Naive thymus-derived CD8-positive, alpha-beta T cell (primary cell): ENCODE data around the gene NLRP2B. TPM values are rescaled to one million over a fixed set of nuclear protein-coding genes. Genes with fewer than 3 reads are reported as not detected.
"Not testable (repeated sequence)": the region's sequence is repeated elsewhere in the genome, so short reads cannot be mapped to it uniquely, and the experiment has no call there.

ENCODE experiments used
- ATAC-seq, 2 donors: fragments of 150-1000 bp; cut with Tn5 transposase in 1 of 2; sonication (Bioruptor Pico), chemical (Tn5 transposase) in 1 of 2; 1 replicate in 1 of 2; 2 replicates in 1 of 2; pipeline ENCODE4 v1.10.0; 2021; ENCODE audit warnings: mild to moderate bottlenecking in 2 of 2, moderate library complexity in 2 of 2
- POLR2A ChIA-PET: fragments of 350-600 bp; sonication (Branson Sonifier 250); formaldehyde crosslinking; loops from one replicate; lab custom pipeline; 2021; ENCODE audit warnings: antibody characterized with exemption; lab: Charles Lee
- DNase-seq, 10 donors: peaks; one replicate each; pipeline versions ENCODE4 v3.0.0 to v3.0.0-alpha.2; 2020 to 2022
- H3K27ac Mint-ChIP-seq, 10 donors: one replicate each; pipeline ENCODE4 v1.8.0; 2020 to 2022; ENCODE audit warnings: mild to moderate bottlenecking in 10 of 10, mixed read lengths in 10 of 10, moderate library complexity in 4 of 10, inconsistent platforms in 1 of 10
- H3K27me3 Mint-ChIP-seq, 5 donors: one replicate each; pipeline ENCODE4 v1.8.0; 2021 to 2022; ENCODE audit warnings: mixed read lengths in 5 of 5
- H3K36me3 Mint-ChIP-seq, 3 donors: one replicate each; pipeline ENCODE4 v1.8.0; 2020 to 2022; ENCODE audit warnings: mixed read lengths in 3 of 3, mild to moderate bottlenecking in 2 of 3, inconsistent platforms in 1 of 3
- H3K4me1 Mint-ChIP-seq, 4 donors: one replicate each; pipeline ENCODE4 v1.8.0; 2021 to 2022; ENCODE audit warnings: mixed read lengths in 4 of 4
- H3K4me3 Mint-ChIP-seq, 10 donors: one replicate each; pipeline ENCODE4 v1.8.0; 2020 to 2022; ENCODE audit warnings: mild to moderate bottlenecking in 10 of 10, mixed read lengths in 10 of 10, moderate library complexity in 6 of 10, inconsistent platforms in 1 of 10
- H3K9me3 Mint-ChIP-seq, 9 donors: one replicate each; pipeline ENCODE4 v1.8.0; 2020 to 2022; ENCODE audit warnings: mixed read lengths in 9 of 9, mild to moderate bottlenecking in 3 of 9, inconsistent platforms in 1 of 9, moderate library complexity in 1 of 9
- polyA plus RNA-seq, 3 donors: library from polyadenylated mRNA; unstranded; fragments of 300-500 nt; fragmentation: Illumina TruSeq; gene quantifications; one replicate each; pipeline ENCODE4 v1.2.3, GENCODE V29; 2021
- total RNA-seq, 8 experiments: library from RNA in 2 of 8; stranded (reverse) in 2 of 8; gene quantifications; one replicate each; pipeline ENCODE4 v1.2.3 and lab custom pipeline; 2021 to 2026

NLRP2B gene
- not detected for total RNA-seq
- polyA plus RNA-seq, result not detected
- 0 to 0.14 (median 0) reads per million in 6 experiments for total RNA-seq (lab: John Stamatoyannopoulos, UW)

- DNase-seq (no peak), ATAC-seq (no peak)
- H3K36me3 Mint-ChIP-seq, result no peaks in the 10 kb centered on the region
- H3K27me3 Mint-ChIP-seq, result no peaks in the 10 kb centered on the region
- no peak within 1 kb of the TSS for H3K27ac Mint-ChIP-seq
- H3K9me3 Mint-ChIP-seq, result peaks cover 0 to 15% (median 0%) of the 10 kb centered on the region in 9 donors
- H3K4me1 Mint-ChIP-seq, result peaks cover 0 to 1% (median 0%) of the 10 kb centered on the region in 4 donors
- POLR2A ChIA-PET, result no interaction called here
- no peak within 1 kb of the TSS for H3K4me3 Mint-ChIP-seq
Observed at GRCh38 chrX:57680160-57680559, at the start of gene NLRP2B. Gene NLRP2B (minus strand): TSS chrX:57680260.

- H3K27me3 Mint-ChIP-seq, POLR2A ChIA-PET, H3K27ac Mint-ChIP-seq, DNase-seq, H3K4me3 Mint-ChIP-seq, ATAC-seq, H3K4me1 Mint-ChIP-seq, H3K36me3 Mint-ChIP-seq: not testable (repeated sequence)
- H3K9me3 Mint-ChIP-seq, result peaks cover 1 to 40% (median 14%) of the 10 kb centered on the region in 9 donors
Observed at GRCh38 chrX:57725995-57726394, 45.9 kb upstream of the NLRP2B start.

DNA sequence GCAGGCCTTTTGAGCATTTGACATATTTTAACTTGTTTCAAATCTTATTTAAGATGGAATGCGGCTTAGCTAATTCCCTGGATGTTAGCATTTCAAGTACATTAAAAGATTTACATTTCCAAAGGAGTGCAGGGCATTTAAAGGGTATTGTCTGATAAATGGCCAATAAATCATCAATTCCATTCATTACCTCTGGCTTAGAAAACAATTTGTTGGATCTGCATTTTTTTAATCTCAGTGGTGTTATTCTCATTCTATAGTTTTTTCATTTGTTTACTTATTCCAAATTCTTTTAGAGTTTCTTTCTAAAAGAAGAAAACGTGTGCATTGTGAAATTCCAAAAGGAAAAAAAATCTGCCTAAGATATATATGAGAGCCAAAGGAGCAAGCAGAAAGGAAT is 1.3 kb upstream of the NLRP2B start:
- no peak for DNase-seq
- H3K27me3 Mint-ChIP-seq, result no peaks in the 10 kb centered on the region
- H3K4me1 Mint-ChIP-seq, result no peaks in the 10 kb centered on the region
- peaks cover 0 to 12% (median 0%) of the 10 kb centered on the region in 9 donors for H3K9me3 Mint-ChIP-seq
- POLR2A ChIA-PET, result no interaction called here
- H3K4me3 Mint-ChIP-seq, result no peak overlapping the region
- no peak overlapping the region for H3K27ac Mint-ChIP-seq
- ATAC-seq, result no peak
- H3K36me3 Mint-ChIP-seq, result no peaks in the 10 kb centered on the region

GRCh38 chrX:57678686-57679428 is 1.2 kb downstream of the NLRP2B start:
- H3K27ac Mint-ChIP-seq, result no peak overlapping the region
- ATAC-seq (no peak), DNase-seq (no peak)
- POLR2A ChIA-PET, result no interaction called here
- no peaks in the 10 kb centered on the region for H3K27me3 Mint-ChIP-seq
- H3K4me1 Mint-ChIP-seq, result peaks cover 0 to 1% (median 0%) of the 10 kb centered on the region in 4 donors
- peaks cover 0 to 1% (median 0%) of the 10 kb centered on the region in 3 donors for H3K36me3 Mint-ChIP-seq
- no peak overlapping the region for H3K4me3 Mint-ChIP-seq
- H3K9me3 Mint-ChIP-seq, result peaks cover 0 to 22% (median 5%) of the 10 kb centered on the region in 9 donors

- peaks cover 0 to 5% (median 0%) of the 10 kb centered on the region in 3 donors for H3K36me3 Mint-ChIP-seq
- H3K27me3 Mint-ChIP-seq, result no peaks in the 10 kb centered on the region
- H3K4me1 Mint-ChIP-seq, result peaks cover 0 to 1% (median 0%) of the 10 kb centered on the region in 4 donors
- peaks cover 0 to 27% (median 8%) of the 10 kb centered on the region in 9 donors for H3K9me3 Mint-ChIP-seq
- POLR2A ChIA-PET, result no interaction called here
- no peak overlapping the region for H3K27ac Mint-ChIP-seq
- DNase-seq (no peak), ATAC-seq (no peak)
- no peak overlapping the region for H3K4me3 Mint-ChIP-seq
Observed at GRCh38 chrX:57677132-57677858, 2.8 kb downstream of the NLRP2B start.

GRCh38 chrX:57675320-57675719 is 4.7 kb downstream of the NLRP2B start:
- POLR2A ChIA-PET, result no interaction called here
- no peak overlapping the region for H3K27ac Mint-ChIP-seq
- peaks cover 0 to 5% (median 0%) of the 10 kb centered on the region in 3 donors for H3K36me3 Mint-ChIP-seq
- DNase-seq (no peak), ATAC-seq (no peak)
- peaks cover 0 to 30% (median 8%) of the 10 kb centered on the region in 9 donors for H3K9me3 Mint-ChIP-seq
- no peaks in the 10 kb centered on the region for H3K27me3 Mint-ChIP-seq
- H3K4me1 Mint-ChIP-seq, result peaks cover 0 to 1% (median 0%) of the 10 kb centered on the region in 4 donors
- no peak overlapping the region for H3K4me3 Mint-ChIP-seq

DNA sequence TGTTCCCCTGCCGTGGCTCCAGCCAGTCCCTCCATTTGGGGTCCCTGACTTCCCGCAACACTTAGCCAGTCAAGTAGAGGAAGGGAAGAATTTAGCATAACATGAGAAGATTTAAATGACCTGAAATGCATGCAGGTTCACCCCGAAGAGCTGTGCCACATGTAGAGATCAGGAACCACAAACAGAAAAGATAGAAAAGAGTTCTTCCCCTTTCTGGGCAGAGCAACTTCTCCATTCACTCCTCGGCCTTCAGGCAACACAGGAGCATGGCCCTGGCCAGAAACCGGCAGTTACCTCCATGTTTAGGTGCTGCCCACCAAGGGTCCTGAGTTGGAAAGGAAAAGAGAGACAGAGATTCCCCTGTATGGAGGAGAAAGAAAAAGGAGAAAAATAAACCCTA is 5.2 kb downstream of the NLRP2B start:
- no peak overlapping the region for H3K4me3 Mint-ChIP-seq
- ATAC-seq, result no peak
- DNase-seq, result no peak
- H3K9me3 Mint-ChIP-seq, result peaks cover 0 to 30% (median 8%) of the 10 kb centered on the region in 9 donors
- no peaks in the 10 kb centered on the region for H3K27me3 Mint-ChIP-seq
- no peak overlapping the region for H3K27ac Mint-ChIP-seq
- peaks cover 0 to 1% (median 0%) of the 10 kb centered on the region in 4 donors for H3K4me1 Mint-ChIP-seq
- POLR2A ChIA-PET, result no interaction called here
- peaks cover 0 to 5% (median 0%) of the 10 kb centered on the region in 3 donors for H3K36me3 Mint-ChIP-seq

- no peak for ATAC-seq
- no peaks in the 10 kb centered on the region for H3K4me1 Mint-ChIP-seq
- no peak for DNase-seq
- no peaks in the 10 kb centered on the region for H3K27me3 Mint-ChIP-seq
- H3K4me3 Mint-ChIP-seq, result no peak overlapping the region
- H3K27ac Mint-ChIP-seq, result no peak overlapping the region
- peaks cover 0 to 5% (median 0%) of the 10 kb centered on the region in 3 donors for H3K36me3 Mint-ChIP-seq
- POLR2A ChIA-PET, result no interaction called here
- H3K9me3 Mint-ChIP-seq, result peaks cover 0 to 19% (median 5%) of the 10 kb centered on the region in 9 donors
Observed at GRCh38 chrX:57669961-57670360, 10.1 kb downstream of the NLRP2B start.

DNA sequence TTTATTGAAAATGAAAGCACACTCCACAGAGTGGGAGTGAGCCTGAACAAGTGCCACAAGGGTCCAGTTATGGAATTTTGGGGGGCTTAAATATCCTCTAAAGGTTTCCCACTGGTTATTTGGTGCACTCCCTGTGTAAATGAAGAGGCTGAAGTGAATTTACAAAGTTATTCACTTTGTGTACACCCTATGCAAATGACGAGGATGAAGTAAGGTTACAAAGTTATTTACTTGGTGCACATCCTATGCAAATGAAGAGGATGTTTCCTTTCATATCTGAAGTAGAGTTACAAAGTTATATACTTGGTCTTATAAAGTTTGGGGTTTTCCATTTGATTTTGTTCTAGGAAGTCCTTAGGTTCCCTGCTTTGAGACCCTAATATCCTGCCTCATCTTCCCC is 13.1 kb downstream of the NLRP2B start:
- Mint-ChIP-seq H3K27ac (no peak overlapping the region), H3K36me3 (no peaks in the 10 kb centered on the region), H3K27me3 (no peaks in the 10 kb centered on the region), H3K9me3 (peaks cover 0 to 5% (median 0%) of the 10 kb centered on the region in 9 donors), H3K4me1 (no peaks in the 10 kb centered on the region), H3K4me3 (no peak overlapping the region)
- DNase-seq (no peak), ATAC-seq (no peak)
- POLR2A ChIA-PET, result no interaction called here

- POLR2A ChIA-PET, result no interaction called here
- H3K4me3 Mint-ChIP-seq, result no peak overlapping the region
- peaks cover 0 to 14% (median 4%) of the 10 kb centered on the region in 3 donors for H3K36me3 Mint-ChIP-seq
- DNase-seq, result no peak
- peaks cover 0 to 26% (median 10%) of the 10 kb centered on the region in 9 donors for H3K9me3 Mint-ChIP-seq
- ATAC-seq, result no peak
- no peaks in the 10 kb centered on the region for H3K4me1 Mint-ChIP-seq
- H3K27me3 Mint-ChIP-seq, result no peaks in the 10 kb centered on the region
- no peak overlapping the region for H3K27ac Mint-ChIP-seq
Observed at GRCh38 chrX:57655065-57655464, 25.0 kb downstream of the NLRP2B start.

GRCh38 chrX:57652705-57653104 is 27.4 kb downstream of the NLRP2B start:
- POLR2A ChIA-PET, result no interaction called here
- H3K4me3 Mint-ChIP-seq, result no peak overlapping the region
- H3K27ac Mint-ChIP-seq, result no peak overlapping the region
- no peaks in the 10 kb centered on the region for H3K27me3 Mint-ChIP-seq
- no peaks in the 10 kb centered on the region for H3K4me1 Mint-ChIP-seq
- no peak for DNase-seq
- H3K9me3 Mint-ChIP-seq, result peaks cover 0 to 26% (median 10%) of the 10 kb centered on the region in 9 donors
- no peak for ATAC-seq
- H3K36me3 Mint-ChIP-seq, result peaks cover 0 to 14% (median 4%) of the 10 kb centered on the region in 3 donors

- ATAC-seq (no peak), DNase-seq (no peak)
- Mint-ChIP-seq H3K4me1 (no peaks in the 10 kb centered on the region), H3K27me3 (no peaks in the 10 kb centered on the region), H3K36me3 (peaks cover 0 to 12% (median 3%) of the 10 kb centered on the region in 3 donors), H3K4me3 (no peak overlapping the region), H3K27ac (no peak overlapping the region), H3K9me3 (peaks cover 0 to 24% (median 9%) of the 10 kb centered on the region in 9 donors)
- POLR2A ChIA-PET, result no interaction called here
Observed at GRCh38 chrX:57651169-57651919, 28.7 kb downstream of the NLRP2B start.
